ENCODE measurements around the gene ABLIM2. TPM values are rescaled to one million over a fixed set of nuclear protein-coding genes. Genes with fewer than 3 reads are reported as not detected.

The ABLIM2 gene
- total and polyA plus RNA-seq, 2 of the 13 experiments (the other 11 are each of a cell fraction or from before 2014, with no cell fraction given): 0.20 to 0.37 TPM

GRCh38 chr4:8078109-8078494 is 80.5 kb downstream of the ABLIM2 start (continued):
- TF ChIP-seq EP300 (IDR thresholded peaks at IDR 0.05; ENCODE audit: low read depth in 2 of 2, low read length in 2 of 2): no peak
- TF ChIP-seq EP300 (CRISPR knock-in tag; IDR thresholded peaks at IDR 0.05; ENCODE audit: borderline replicate concordance): no peak
- no peak for TF ChIP-seq TBL1XR1 (IDR thresholded peaks at IDR 0.05; ENCODE audit: borderline replicate concordance, low read length, partially characterized antibody)
- TF ChIP-seq ZBTB14 (CRISPR knock-in tag; IDR thresholded peaks at IDR 0.05): no peak
- no peak for TF ChIP-seq ZSCAN9 (CRISPR knock-in tag; IDR thresholded peaks at IDR 0.05; ENCODE audit: borderline replicate concordance)
- TF ChIP-seq ZNF678 (CRISPR knock-in tag; IDR thresholded peaks at IDR 0.05): no peak
- no peak for TF ChIP-seq ZFP62 (CRISPR knock-in tag; IDR thresholded peaks at IDR 0.05)
- TF ChIP-seq ZNF441 (CRISPR knock-in tag; IDR thresholded peaks at IDR 0.05; ENCODE audit: borderline replicate concordance): no peak

GRCh38 chr4:8077181-8078108 is 81.2 kb downstream of the ABLIM2 start:
- H4K20me1 ChIP-seq (ENCODE audit: insufficient read depth, low read length): no peaks in the 10 kb centered on the region
- ATAC-seq (no peak), DNase-seq (ENCODE audit: low spot score) (no peak), FAIRE-seq (no peak)
- POLR2A ChIA-PET: no interaction called here
- no peak overlapping the region for H3K9ac ChIP-seq (ENCODE audit: insufficient read depth, low read depth, low read length)
- H3K27ac ChIP-seq (ENCODE audit: extremely low read length, insufficient read depth, low read length): no peak overlapping the region
- intact Hi-C loops (cut with micrococcal nuclease; ENCODE audit: unreplicated experiment) (no loop called here), in situ Hi-C loops (cut with HindIII; ENCODE audit: extremely low pct_ligation_motif_present, low pct_unique_long_range_greater_than_20kb) (no loop called here)
- H3K36me3 ChIP-seq (replicated peaks in 1 of 2; ENCODE audit: control insufficient read depth in 1 of 2, insufficient read depth in 2 of 2, low read length in 2 of 2): no peaks in the 10 kb centered on the region
- no peak overlapping the region for H2AFZ ChIP-seq (ENCODE audit: low read length)
- H3K79me2 ChIP-seq (ENCODE audit: insufficient read depth, low read length): no peaks in the 10 kb centered on the region
- CTCF ChIA-PET (ENCODE audit: low intra/inter-chr PET ratio, low total read pairs): no interaction called here
- 47% methylated on average over 12 of the region's 23 CpGs for WGBS (ENCODE audit: low lambda C conversion rate)
- H3K4me1 ChIP-seq (ENCODE audit: insufficient read depth, low read length): no peaks in the 10 kb centered on the region
- H3K4me2 ChIP-seq (ENCODE audit: low read depth, low read length): no peak overlapping the region
- no peak overlapping the region for H3K4me3 ChIP-seq (replicated peaks in 1 of 3; ENCODE audit: insufficient read depth in 1 of 3, low read depth in 2 of 3, low read length in 3 of 3)
- peaks cover 10 to 54% of the 10 kb centered on the region in 2 experiments for H3K27me3 ChIP-seq (ENCODE audit: control insufficient read depth in 1 of 2, insufficient read depth in 2 of 2, low read length in 2 of 2)
- TF ChIP-seq ZFP90 (CRISPR knock-in tag; IDR thresholded peaks at IDR 0.05; ENCODE audit: borderline replicate concordance): no peak
- peak; percentile 80 for TF ChIP-seq ZNF629 (CRISPR knock-in tag; conservative IDR thresholded peaks at IDR 0.05)
- BruUV-seq (replicated peaks): no TSS peak
- no peaks in the 10 kb centered on the region for H3K9me3 ChIP-seq (ENCODE audit: low read length)

Measured in HepG2 (cell line).